Left colon (tissue), 2 donors: Measurements from ENCODE around the gene PITPNM2. TPM values are rescaled to one million over a fixed set of nuclear protein-coding genes. Genes with fewer than 3 reads are reported as not detected.
A peak's percentile ranks its signal among the peaks of the same experiment; 100 is the strongest.

Experiments
- ATAC-seq: fragments of 200-7000 bp; cut with Tn5 transposase; one replicate; pipeline ENCODE4 v1.9.1; 2020; ENCODE audit warnings: mild to moderate bottlenecking, moderate library complexity
- DNase-seq, 2 donors: peaks; one replicate each; pipeline ENCODE4 v3.0.0-alpha.2; 2020
- intact Hi-C, 2 donors: fragments of 100-400 bp; cut with DNase I in 1 of 2; cut with micrococcal nuclease in 1 of 2; formaldehyde crosslinking; loops; one replicate each; pipeline versions ENCODE4 v1.11.2 to v1.14.0; 2022; cut with DNase I, micrococcal nuclease
- long read RNA-seq: library from polyadenylated mRNA; unstranded; transcript quantifications from one replicate; pipeline ENCODE4 v2.0.0, GENCODE V29; 2021
- total RNA-seq, 2 donors: library from RNA; stranded (reverse); fragmentation: NEBNext Ultra II Directional; extraction: Animal tissue kit (Norgen Biotek cat#: 25700); gene quantifications; one replicate each; pipeline ENCODE4 v1.2.1, GENCODE V29; 2021
- donor health status: DM: no; HTN: no; CAD: no.
- donor health status: DM: yes; HTN: yes; CAD: no.

PITPNM2 gene
- 10 to 100 TPM; 11.4 to 17.6 TPM for total RNA-seq
- long read RNA-seq, partial matches to known transcripts, result 0 of 4 reads
- long read RNA-seq, other reads (novel, unspliced or antisense), result 4 of 4 reads

DNA sequence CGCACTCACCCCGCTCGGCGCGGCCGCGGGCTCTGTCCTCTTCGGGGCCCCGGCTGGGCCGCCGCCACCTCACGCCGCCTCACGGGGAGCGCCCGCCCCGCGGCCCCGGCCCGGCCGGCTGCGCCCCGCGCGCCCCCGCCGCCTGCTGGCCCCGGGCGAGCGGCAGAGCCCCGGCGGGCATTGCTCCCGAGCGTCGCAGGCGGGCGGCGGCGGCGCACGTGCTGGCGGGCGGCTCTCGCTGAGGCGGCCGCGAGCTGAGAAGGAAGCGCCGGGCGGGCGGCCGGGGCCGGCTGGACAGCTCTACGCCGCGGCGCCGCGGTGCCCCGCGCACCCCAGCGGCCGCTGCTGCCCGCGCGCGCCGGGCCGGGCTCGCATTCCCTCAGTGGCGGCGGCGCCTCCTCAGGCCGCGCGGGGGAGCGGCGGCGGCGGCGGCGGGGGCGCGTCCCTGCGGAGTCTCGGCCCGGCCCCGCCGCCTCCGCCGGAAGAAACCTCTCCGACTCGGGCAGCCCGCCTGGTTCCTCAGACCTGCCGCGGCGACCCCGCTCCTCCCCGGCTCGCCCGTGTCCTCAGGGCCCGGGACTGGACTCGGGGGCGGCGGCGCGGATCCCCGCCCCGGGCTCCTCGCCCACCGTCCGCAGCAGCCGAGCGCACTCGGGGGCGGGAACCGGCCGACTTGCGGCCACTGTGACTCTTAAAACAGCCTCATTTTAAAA lies at the start of gene PITPNM2:
PITPNM2 (minus strand) TSS at position 347 of the 713 bp plus-strand sequence. CDS start 116,500 bp downstream, outside the sequence.
- intact Hi-C loops, result loop anchor here (5.0 to 10.0 kb wide), 2 partner anchors 106 to 109 kb away; no protein-coding TSS in a partner anchor
- DNase-seq, result peak in 1 of 2 donors; percentile 78

DNA sequence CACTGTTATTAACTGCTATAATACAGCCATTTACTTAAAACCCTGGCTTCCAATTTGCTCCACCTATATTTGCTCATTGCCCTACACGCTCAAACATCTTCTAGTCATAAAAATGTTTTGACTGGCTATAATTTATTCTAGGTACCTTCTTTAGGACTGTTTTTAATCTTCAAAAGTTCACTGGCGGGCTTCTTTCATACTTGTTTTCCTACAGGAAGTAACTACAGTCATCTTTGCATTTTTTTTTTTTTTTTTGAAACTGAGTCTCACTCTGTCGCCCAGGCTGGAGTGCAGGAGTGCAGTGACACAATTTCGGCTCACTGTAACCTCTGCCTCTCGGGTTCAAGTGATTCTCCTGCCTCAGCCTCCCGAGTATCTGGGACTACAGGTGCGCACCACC lies 49.5 kb upstream of the PITPNM2 start:
- intact Hi-C loops, result no loop called here
- ATAC-seq, result no peak
- no peak for DNase-seq

More for the DNA sequence above, at the start of gene PITPNM2:
- ATAC-seq, result peak; percentile 84

DNA sequence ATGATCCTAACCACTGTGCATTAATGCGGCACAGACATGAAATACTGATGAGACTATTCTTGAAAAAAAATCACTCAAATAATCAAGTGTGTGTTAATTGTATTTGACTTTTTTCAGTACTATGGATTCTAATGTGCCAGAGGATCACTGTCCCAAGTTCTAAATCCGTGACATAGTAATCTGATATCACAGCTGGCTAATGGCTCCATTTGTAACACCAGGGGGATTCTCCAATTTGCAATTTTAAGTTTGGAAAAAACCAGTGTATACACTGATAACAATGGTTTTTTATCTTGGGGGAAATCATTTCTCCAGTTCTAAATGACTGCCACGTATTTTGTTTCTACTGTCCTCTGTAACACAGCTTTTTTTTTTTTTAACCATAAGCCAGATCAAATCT lies 49.0 kb upstream of the PITPNM2 start:
- intact Hi-C loops, result no loop called here
- DNase-seq (no peak), ATAC-seq (no peak)

DNA sequence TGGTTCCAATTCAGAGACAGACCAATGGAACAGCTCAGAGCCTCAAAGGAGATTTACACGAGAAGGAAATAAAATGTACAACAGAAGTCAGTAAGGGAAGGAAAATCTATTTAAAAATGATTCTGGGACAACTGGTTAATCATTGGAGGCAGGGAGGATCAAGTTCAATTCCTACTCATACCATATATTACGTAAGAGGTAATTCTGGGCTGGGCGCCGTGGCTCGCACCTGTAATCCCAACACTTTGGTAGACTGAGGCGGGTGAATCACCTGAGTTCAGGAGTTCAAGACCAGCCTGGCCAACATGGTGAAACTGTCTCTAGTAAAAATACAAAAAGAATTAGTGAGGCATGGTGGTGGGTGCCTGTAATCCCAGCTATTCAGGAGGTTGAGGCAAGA lies 36.7 kb upstream of the PITPNM2 start:
- intact Hi-C loops, result no loop called here

DNA sequence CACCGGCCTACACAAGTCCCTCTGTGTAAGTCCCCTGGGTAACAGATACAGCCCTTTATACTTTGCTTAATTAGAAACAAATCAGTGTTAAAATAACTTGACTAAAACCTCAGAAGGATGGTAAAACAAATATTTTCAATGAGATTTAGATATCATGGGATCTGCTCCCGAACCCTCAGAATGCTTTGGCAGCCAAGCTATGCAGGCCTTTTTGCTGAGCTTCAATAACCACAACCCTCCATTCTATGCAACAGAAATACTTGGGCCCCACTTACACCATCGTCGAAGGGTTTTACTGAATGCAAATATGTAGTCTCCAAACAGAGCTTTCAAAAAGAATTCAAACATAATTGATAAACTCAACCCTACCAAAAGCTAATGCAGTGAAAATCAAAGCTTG lies 29.3 kb upstream of the PITPNM2 start:
- intact Hi-C loops, result no loop called here
- no peak for ATAC-seq
- DNase-seq, result no peak

More for the DNA sequence above, 36.7 kb upstream of the PITPNM2 start:
- no peak for DNase-seq
- ATAC-seq, result no peak

DNA sequence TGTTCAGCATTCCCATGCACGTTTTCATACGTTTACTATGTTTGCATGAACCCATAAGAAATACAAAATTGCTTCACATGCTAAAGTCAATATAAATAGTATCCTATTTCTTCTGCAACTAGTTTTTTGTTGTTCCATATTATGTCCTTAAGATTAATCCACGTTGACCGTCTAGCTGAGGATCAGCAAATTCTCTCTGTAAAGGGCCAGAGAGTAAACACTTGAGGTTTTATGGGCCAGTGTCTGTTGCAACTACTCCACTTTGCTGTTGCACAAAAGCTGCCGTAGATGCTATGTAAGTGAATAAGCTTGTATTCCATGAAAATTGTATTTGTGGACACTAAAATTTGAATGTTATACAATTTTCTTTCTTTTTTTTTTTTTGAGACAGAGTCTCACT lies 21.1 kb upstream of the PITPNM2 start:
- no peak for ATAC-seq
- intact Hi-C loops, result no loop called here
- no peak for DNase-seq

DNA sequence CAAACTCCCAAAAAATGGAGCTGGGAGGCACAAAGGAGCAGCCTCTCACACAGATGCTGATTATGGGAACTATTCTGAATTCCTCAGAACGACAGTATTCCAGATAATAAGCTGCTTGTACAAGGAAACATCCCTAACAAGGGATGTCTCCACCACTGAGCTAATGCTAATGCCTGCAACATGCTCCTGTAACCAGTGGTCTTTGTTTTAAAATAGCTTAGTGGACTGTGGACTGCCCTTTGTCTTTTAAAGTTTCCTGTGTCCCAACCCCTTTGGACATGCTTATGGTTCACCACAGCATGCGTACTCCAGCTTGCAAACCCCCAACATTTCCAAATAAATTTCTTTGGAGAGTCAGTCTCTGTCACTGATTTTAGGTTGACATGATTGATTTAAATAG lies 16.4 kb upstream of the PITPNM2 start:
- intact Hi-C loops, result no loop called here
- DNase-seq (no peak), ATAC-seq (no peak)

DNA sequence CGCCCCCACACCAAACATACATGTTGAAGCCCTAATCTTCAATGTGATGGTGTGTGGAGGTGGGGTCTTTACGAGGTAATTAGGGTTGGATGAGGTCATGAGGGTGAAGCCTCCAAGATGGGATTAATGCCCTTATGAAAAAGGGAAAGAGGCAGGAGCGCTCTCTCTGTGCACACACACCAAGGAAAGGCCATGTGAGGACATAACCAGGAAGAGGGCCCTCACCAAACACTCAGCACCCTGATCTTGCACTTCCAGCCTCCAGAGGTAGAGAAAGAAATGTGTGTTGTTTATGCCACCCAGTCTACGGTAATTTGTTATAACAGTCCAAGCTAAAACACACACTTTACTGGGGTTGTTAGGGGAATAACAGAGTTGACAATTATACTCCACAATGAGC lies 14.6 kb upstream of the PITPNM2 start:
- ATAC-seq, result no peak
- intact Hi-C loops, result no loop called here
- no peak for DNase-seq

DNA sequence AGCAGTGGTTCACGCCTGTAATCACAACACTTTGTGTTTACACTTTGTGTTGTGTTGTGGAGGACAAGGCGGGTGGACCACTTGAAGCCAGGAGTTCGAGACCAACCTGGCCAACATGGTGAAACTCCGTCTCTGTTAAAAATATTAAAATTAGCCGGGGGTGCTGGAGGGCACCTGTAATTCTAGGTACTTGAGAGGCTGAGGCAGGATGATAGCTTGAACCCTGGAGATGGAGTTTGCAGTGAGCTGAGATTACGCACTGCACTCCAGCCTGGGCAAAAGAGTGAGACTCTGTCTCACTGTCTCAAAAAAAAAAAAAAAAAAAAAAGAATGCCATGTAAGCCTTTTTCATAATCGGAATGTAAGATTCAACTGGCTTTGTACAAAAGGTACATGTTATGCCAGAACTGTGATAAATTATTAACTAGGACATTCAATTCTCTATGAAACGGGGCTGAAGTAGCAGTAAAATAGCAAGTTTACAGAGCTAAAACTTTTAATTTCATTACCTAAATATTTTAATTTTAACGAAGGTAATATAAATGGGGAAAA lies 13.9 kb upstream of the PITPNM2 start:
- DNase-seq, result no peak
- intact Hi-C loops, result no loop called here
- no peak for ATAC-seq

DNA sequence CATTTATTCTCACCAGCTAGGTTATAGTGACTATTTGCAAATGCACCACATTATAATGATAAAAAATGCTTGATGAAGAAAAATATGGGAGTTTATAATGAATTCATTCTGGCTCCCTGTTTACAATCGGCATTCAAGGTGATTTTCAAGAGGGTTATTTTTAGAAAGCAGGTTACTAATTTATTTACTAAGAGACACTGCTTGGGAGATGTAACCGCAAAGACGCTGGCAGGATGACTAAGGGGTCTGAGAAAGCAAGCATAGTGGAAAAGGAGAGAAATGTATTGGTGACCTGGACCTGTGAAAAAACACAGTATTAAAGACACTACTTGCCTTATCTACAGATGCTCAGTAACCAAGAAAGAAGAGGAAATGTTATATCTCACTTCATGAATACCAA lies 13.3 kb upstream of the PITPNM2 start:
- DNase-seq (no peak), ATAC-seq (no peak)
- intact Hi-C loops, result no loop called here

DNA sequence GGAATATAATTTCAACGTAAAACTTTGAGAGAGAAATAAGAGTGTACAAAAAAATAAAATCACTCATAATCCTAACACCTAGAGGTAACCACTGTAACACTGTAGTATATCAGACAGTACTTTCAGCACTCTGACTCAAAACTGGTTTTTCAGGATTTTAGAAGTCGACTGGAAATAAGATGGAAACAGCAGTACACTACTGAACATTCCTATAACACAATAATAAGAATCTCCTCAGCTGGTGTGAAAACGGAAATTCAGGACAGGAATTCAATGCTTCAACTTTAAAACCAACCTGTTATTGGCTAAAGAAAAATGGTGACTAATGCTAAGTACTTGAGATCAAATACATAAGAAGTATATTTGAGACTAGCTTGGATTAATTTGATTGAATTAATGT lies 12.3 kb upstream of the PITPNM2 start:
- intact Hi-C loops, result no loop called here
- ATAC-seq (no peak), DNase-seq (no peak)

DNA sequence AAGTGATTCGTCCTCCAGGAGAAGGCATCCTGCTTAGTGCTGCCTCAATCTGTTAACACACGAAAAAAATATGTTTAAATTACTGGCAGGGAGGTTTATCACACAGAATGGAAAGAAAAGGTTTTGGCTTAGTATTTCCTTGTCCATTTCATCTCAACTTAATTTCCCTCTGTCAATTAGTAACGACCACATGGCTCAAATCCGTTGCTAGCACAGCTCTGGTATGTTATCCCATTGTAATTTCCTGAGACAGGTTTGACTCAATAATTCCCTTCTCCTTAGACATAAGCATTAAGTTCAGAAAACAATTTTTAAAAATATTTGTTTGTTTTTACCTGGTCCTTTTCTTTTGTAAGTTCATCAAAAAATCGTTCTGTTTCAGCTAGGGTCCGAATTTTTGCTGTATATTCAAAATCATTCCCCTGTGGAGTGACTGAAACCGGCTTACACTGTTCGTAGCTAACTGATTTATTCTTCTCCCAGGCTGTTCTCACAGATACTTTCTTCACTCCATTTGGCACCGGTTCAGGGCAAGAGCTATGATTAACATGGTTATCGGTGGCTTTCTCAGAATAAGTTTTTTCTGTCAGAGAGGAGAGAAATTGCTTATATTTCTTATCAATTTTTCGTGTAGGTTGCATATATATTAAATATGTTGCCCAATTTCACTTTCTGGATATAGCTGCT lies 10.1 kb upstream of the PITPNM2 start:
- no peak for ATAC-seq
- intact Hi-C loops, result no loop called here
- no peak for DNase-seq

DNA sequence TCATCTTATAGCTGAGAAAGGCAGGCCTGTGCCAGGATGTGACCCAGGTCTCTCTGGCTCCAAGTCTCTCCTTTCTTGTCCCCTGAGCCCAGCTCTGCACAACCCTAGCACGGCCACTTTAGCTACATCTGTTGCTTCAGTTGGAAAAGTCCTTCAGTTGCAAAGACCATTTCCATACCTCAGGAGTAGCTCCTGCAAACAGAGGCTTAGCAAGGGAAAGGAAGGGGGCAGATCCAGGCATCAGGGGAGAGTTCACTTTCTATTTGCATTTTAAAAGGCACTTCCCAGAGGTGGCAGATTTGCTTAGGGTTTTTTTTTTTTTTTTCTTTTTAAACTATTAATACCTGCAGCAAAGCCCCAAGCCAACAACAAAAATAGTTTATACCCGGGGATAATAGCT lies 3.0 kb upstream of the PITPNM2 start:
- no peak for ATAC-seq
- intact Hi-C loops, result loop anchor here (5.0 to 10.0 kb wide), 2 partner anchors 109 to 112 kb away; no protein-coding TSS in a partner anchor
- DNase-seq, result no peak

DNA sequence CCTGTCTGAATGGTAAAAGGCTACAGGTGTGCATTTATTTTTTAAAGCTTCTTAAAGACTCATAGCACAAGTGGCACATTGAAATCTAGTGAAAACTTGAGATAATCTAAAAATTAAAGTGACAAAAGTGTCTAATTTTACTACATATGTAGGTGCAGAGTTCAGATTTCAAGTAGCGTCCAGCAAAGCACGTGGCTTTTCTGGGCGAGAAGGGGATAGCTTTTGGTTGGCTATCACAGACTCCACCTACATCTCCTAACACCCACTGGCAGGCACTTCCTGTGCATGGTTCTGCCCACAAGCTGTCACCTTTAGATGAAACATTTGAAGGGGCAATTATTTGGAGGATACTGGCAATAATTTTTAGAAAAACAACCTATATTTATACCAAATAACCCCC lies 1.9 kb upstream of the PITPNM2 start:
- intact Hi-C loops, result loop anchor here (5.0 to 10.0 kb wide), 2 partner anchors 108 to 111 kb away; no protein-coding TSS in a partner anchor
- ATAC-seq, result no peak

DNA sequence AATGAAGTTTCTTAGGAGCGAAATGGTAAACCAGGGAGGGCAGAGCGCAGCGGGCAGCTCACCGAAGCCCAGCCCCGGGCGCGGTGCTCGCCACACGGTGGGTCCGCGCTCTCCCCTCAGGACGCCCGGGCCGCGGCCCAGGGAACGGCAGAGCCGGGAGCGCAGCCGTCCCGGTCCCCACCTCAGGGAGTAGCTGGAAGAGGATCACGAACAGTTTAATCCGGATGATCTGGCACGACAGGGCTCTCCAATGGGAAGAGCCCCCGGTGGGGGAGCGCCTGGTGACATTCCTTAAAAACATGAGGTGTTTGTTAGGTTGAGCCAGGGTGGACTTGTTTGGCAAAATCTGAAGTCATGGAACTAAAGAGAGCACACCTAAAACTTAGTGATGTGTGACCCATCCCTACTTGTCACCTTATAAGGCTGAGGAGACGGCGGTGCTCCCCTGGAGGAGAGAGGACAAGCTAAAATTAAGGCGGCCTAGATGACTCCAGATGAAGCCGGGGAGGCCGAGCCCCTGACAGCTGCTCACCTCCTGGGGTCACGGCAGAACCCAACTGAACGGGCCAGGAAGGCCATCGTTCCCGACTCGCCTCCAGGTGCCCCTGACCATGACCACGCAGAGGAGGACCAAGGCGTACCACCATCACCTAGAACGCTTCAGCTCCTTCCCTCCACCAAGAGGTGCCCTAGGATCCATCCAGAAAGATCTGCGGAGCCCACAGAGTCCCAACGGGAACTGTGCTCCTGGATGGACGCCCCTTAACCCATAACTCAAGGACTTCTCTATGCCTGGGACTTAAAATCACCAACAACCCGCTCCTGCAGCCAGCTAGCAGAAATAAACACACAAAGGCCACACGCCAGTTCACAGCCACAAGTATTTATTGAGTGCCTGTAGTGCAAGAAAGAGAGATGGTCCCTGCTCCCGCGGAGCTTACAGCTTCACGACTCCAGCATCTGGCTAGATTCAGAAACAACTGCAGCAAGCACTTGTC lies 866 bp upstream of the PITPNM2 start:
- DNase-seq, result no peak
- peak; percentile 42 for ATAC-seq
- intact Hi-C loops, result loop anchor here (5.0 to 10.0 kb wide), 2 partner anchors 107 to 109 kb away; no protein-coding TSS in a partner anchor

More for the DNA sequence above, 1.9 kb upstream of the PITPNM2 start:
- DNase-seq, result no peak

DNA sequence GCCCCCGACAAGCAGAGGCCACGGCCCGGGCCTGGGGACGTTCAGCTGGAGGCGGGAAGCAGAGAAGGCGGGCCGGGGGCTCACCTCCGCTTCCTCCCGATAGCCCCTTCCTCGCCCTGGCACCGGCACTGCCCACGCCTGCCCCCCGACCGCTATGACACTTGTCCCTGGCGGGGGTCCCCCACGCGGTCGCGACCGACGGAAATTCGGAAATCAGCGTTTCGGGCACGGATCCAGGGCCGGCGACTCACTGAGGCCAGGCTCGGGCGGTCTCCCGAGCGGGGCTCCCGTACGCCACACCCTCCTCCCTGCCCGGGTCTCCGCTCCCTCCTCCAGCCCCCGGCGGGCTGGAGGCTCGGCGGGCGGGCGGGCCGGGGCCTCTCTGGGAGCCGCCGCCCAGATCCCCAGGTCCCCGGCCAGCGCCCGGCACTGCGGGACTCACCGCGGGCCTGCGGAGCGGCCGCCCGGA lies 581 bp downstream of the PITPNM2 start:
- peak; percentile 44 for ATAC-seq
- DNase-seq, result peak in 1 of 2 donors; percentile 51
- intact Hi-C loops, result loop anchor here (5.0 to 10.0 kb wide), 2 partner anchors 106 to 108 kb away; no protein-coding TSS in a partner anchor

DNA sequence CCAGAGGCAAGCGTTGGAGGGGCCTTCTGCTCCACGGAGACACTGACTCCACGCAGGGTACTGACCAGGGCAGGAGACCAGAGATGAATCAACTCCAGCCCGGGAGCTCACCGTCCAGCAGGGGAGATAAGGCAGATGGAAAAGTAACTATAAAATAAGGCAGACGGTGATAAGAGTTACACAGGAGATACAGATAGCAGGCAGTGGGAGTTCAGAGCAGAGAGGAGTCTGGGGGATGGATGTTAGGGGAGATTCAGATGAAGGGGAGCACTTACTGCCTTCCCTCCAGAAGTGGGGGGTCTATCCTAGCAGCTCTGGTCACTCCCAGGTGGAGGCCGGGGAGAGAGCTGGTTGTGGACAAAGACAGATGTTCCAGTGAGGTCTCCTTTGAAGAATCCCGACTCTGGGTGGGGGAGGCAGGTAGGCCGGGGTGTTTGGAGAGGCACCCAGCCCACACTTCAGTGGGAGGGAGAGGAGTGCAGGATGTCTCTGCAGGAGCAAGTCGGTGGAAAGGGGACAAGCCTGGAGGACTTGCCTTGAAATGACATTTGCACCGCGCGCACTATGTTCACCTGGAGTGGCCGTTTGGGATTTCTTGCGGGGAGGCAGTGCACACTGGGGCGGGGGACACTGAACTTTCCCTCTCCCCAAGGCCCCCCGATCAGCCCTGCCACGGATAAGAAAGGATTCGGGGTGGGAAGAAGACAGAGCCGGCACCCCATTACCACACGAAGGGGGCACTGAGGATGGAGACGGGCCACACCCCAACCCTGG lies 1.2 kb downstream of the PITPNM2 start:
- DNase-seq, result no peak
- intact Hi-C loops, result loop anchor here (5.0 to 10.0 kb wide), 2 partner anchors 105 to 107 kb away; no protein-coding TSS in a partner anchor
- ATAC-seq, result peak; percentile 20

DNA sequence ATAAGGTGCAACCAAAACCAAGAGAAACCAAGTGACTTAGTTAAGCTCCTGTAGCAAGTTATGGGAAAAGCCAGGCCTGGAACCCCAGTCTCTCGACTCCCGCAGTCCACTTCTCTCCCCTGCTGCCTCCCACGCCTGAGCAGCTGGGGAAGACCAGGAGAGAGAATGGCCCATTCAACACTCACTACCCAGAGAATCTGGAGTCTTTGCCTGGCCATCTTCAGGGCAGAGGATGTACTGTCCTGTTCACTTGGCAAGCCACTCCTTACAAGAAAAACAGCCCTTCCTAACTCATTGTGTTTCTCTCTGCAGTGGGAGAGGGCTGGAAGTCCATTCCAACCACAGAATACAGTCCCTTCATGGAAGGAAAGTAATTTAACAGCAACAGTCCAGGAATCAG lies 1.8 kb downstream of the PITPNM2 start:
- no peak for ATAC-seq
- intact Hi-C loops, result no loop called here
- DNase-seq, result no peak
